Mucosa of rectum (tissue), 2 donors: ENCODE results near the gene C2orf92.

Experiments used
- H3K27ac ChIP-seq, 2 donors: one replicate each; pipeline ENCODE4 v1.7.0; 2013; ENCODE audit warnings: inconsistent platforms in 2 of 2, low read depth in 2 of 2, low read length in 2 of 2
- H3K27me3 ChIP-seq, 2 donors: one replicate each; pipeline ENCODE4 v1.7.0; 2013; ENCODE audit warnings: low read length in 2 of 2; ENCODE audit not compliant: control insufficient read depth in 2 of 2, insufficient read depth in 2 of 2
- H3K36me3 ChIP-seq, 2 donors: one replicate each; pipeline ENCODE4 v1.7.0; 2013; ENCODE audit warnings: low read length in 2 of 2; ENCODE audit not compliant: control insufficient read depth in 2 of 2, insufficient read depth in 2 of 2
- H3K4me1 ChIP-seq, 2 donors: one replicate each; pipeline ENCODE4 v1.7.0; 2013; ENCODE audit warnings: low read length in 2 of 2, mild to moderate bottlenecking in 1 of 2; ENCODE audit not compliant: control insufficient read depth in 2 of 2, insufficient read depth in 2 of 2
- H3K4me3 ChIP-seq, 2 donors: one replicate each; pipeline ENCODE4 v1.7.0; 2013; ENCODE audit warnings: low read length in 2 of 2
- H3K9ac ChIP-seq, 2 donors: one replicate each; pipeline ENCODE4 v1.7.0; 2013; ENCODE audit warnings: low read length in 2 of 2, low read depth in 1 of 2, mild to moderate bottlenecking in 1 of 2
- H3K9me3 ChIP-seq, 2 donors: one replicate each; pipeline ENCODE4 v1.7.0; 2013; ENCODE audit warnings: low read length in 2 of 2; ENCODE audit not compliant: control insufficient read depth in 2 of 2
- donor health status: healthy.
- donor health status: Normal muscosa, but diverticular disease.

The C2orf92 gene

GRCh38 chr2:97727296-97727695 is 57.8 kb downstream of the C2orf92 start:
- Histone ChIP-seq H3K9me3 (peaks cover 0 to 3% of the 10 kb centered on the region in 2 donors), H3K27me3 (peaks cover 0 to 3% of the 10 kb centered on the region in 2 donors), H3K4me3 (no peak overlapping the region), H3K9ac (no peak overlapping the region), H3K4me1 (no peaks in the 10 kb centered on the region), H3K36me3 (no peaks in the 10 kb centered on the region), H3K27ac (no peak overlapping the region)

GRCh38 chr2:97728091-97728731 is 58.7 kb downstream of the C2orf92 start:
- H3K4me1 ChIP-seq, result no peaks in the 10 kb centered on the region
- no peak overlapping the region for H3K9ac ChIP-seq
- H3K36me3 ChIP-seq, result no peaks in the 10 kb centered on the region
- peaks cover 0 to 3% of the 10 kb centered on the region in 2 donors for H3K9me3 ChIP-seq
- no peak overlapping the region for H3K4me3 ChIP-seq
- H3K27ac ChIP-seq, result no peak overlapping the region
- peaks cover 0 to 3% of the 10 kb centered on the region in 2 donors for H3K27me3 ChIP-seq

- H3K27me3 ChIP-seq, result peaks cover 0 to 3% of the 10 kb centered on the region in 2 donors
- no peak overlapping the region for H3K9ac ChIP-seq
- no peaks in the 10 kb centered on the region for H3K4me1 ChIP-seq
- no peak overlapping the region for H3K4me3 ChIP-seq
- no peaks in the 10 kb centered on the region for H3K36me3 ChIP-seq
- H3K27ac ChIP-seq, result no peak overlapping the region
- H3K9me3 ChIP-seq, result peaks cover 0 to 3% of the 10 kb centered on the region in 2 donors
Measured at GRCh38 chr2:97730245-97730644, 60.7 kb downstream of the C2orf92 start.

GRCh38 chr2:97731274-97732020 is 61.9 kb downstream of the C2orf92 start:
- no peak overlapping the region for H3K4me3 ChIP-seq

GRCh38 chr2:97732436-97733340 is 63.2 kb downstream of the C2orf92 start:
- H3K27ac ChIP-seq, result no peak overlapping the region
- no peak overlapping the region for H3K9ac ChIP-seq
- H3K4me3 ChIP-seq, result no peak overlapping the region
- no peaks in the 10 kb centered on the region for H3K36me3 ChIP-seq
- H3K9me3 ChIP-seq, result peaks cover 0 to 3% of the 10 kb centered on the region in 2 donors
- no peaks in the 10 kb centered on the region for H3K4me1 ChIP-seq
- no peaks in the 10 kb centered on the region for H3K27me3 ChIP-seq

More at GRCh38 chr2:97731274-97732020, 61.9 kb downstream of the C2orf92 start:
- H3K27me3 ChIP-seq, result peaks cover 0 to 3% of the 10 kb centered on the region in 2 donors
- H3K4me1 ChIP-seq, result no peaks in the 10 kb centered on the region
- no peak overlapping the region for H3K9ac ChIP-seq
- no peaks in the 10 kb centered on the region for H3K36me3 ChIP-seq
- peaks cover 0 to 3% of the 10 kb centered on the region in 2 donors for H3K9me3 ChIP-seq
- H3K27ac ChIP-seq, result no peak overlapping the region

- no peak overlapping the region for H3K9ac ChIP-seq
- H3K36me3 ChIP-seq, result no peaks in the 10 kb centered on the region
- peaks cover 0 to 3% of the 10 kb centered on the region in 2 donors for H3K9me3 ChIP-seq
- H3K27me3 ChIP-seq, result no peaks in the 10 kb centered on the region
- H3K27ac ChIP-seq, result no peak overlapping the region
- H3K4me3 ChIP-seq, result no peak overlapping the region
- H3K4me1 ChIP-seq, result no peaks in the 10 kb centered on the region
Measured at GRCh38 chr2:97733341-97734035, 64.0 kb downstream of the C2orf92 start.

GRCh38 chr2:97734061-97735051 is 64.8 kb downstream of the C2orf92 start:
- H3K9me3 ChIP-seq, result peaks cover 0 to 3% of the 10 kb centered on the region in 2 donors
- no peaks in the 10 kb centered on the region for H3K27me3 ChIP-seq
- no peaks in the 10 kb centered on the region for H3K36me3 ChIP-seq
- no peak overlapping the region for H3K9ac ChIP-seq
- no peak overlapping the region for H3K27ac ChIP-seq
- no peaks in the 10 kb centered on the region for H3K4me1 ChIP-seq
- no peak overlapping the region for H3K4me3 ChIP-seq

GRCh38 chr2:97735161-97735561 is 65.6 kb downstream of the C2orf92 start:
- no peak overlapping the region for H3K4me3 ChIP-seq
- no peaks in the 10 kb centered on the region for H3K36me3 ChIP-seq
- H3K27me3 ChIP-seq, result no peaks in the 10 kb centered on the region
- H3K9me3 ChIP-seq, result peaks cover 0 to 1% of the 10 kb centered on the region in 2 donors
- H3K27ac ChIP-seq, result no peak overlapping the region
- H3K4me1 ChIP-seq, result no peaks in the 10 kb centered on the region
- H3K9ac ChIP-seq, result no peak overlapping the region

- no peak overlapping the region for H3K27ac ChIP-seq
- no peaks in the 10 kb centered on the region for H3K36me3 ChIP-seq
- no peaks in the 10 kb centered on the region for H3K27me3 ChIP-seq
- peaks cover 0 to 2% of the 10 kb centered on the region in 2 donors for H3K4me1 ChIP-seq
- H3K9ac ChIP-seq, result no peak overlapping the region
- no peak overlapping the region for H3K4me3 ChIP-seq
- no peaks in the 10 kb centered on the region for H3K9me3 ChIP-seq
Measured at GRCh38 chr2:97736185-97736584, 66.7 kb downstream of the C2orf92 start.
